T-helper 17 cell (primary cell): ENCODE measurements around the gene HNRNPA3. TPM values are rescaled to one million over a fixed set of nuclear protein-coding genes. Genes with fewer than 3 reads are reported as not detected.

Source experiments
- ATAC-seq: fragments of 150-1000 bp; cut with Tn5 transposase; 2 replicates; pipeline ENCODE4 v1.10.0; 2021; ENCODE audit warnings: mild to moderate bottlenecking, moderate library complexity
- DNase-seq, 3 donors: peaks; one replicate each; pipeline versions ENCODE4 v3.0.0 to v3.0.0-alpha.2; 2020 to 2021
- H3K9me3 ChIP-seq: one replicate; pipeline ENCODE4 v1.7.0; 2013; ENCODE audit warnings: low read length, mild to moderate bottlenecking; ENCODE audit not compliant: control insufficient read depth, poor library complexity, severe bottlenecking
- H3K27ac Mint-ChIP-seq: one replicate; pipeline ENCODE4 v1.8.0; 2022; ENCODE audit warnings: mild to moderate bottlenecking, moderate library complexity, mixed read lengths
- H3K27me3 Mint-ChIP-seq: one replicate; pipeline ENCODE4 v1.8.0; 2022; ENCODE audit warnings: mixed read lengths
- H3K36me3 Mint-ChIP-seq: one replicate; pipeline ENCODE4 v1.8.0; 2022; ENCODE audit warnings: low read depth, mixed read lengths
- H3K4me1 Mint-ChIP-seq: one replicate; pipeline ENCODE4 v1.8.0; 2022; ENCODE audit warnings: mild to moderate bottlenecking, mixed read lengths
- H3K4me3 Mint-ChIP-seq: one replicate; pipeline ENCODE4 v1.8.0; 2022; ENCODE audit warnings: mild to moderate bottlenecking, moderate library complexity, mixed read lengths
- total RNA-seq, 4 donors: library from RNA in 2 of 4; stranded (reverse) in 2 of 4; gene quantifications; one replicate each; pipeline ENCODE4 v1.2.3 and lab custom pipeline; 2022 to 2026

The HNRNPA3 gene
- total RNA-seq = 100 to 1,000 TPM; 179 to 183 TPM
- total RNA-seq (lab: John Stamatoyannopoulos, UW) = 71.5 to 119 reads per million in 2 donors

GRCh38 chr2:177212106-177212890, at the start of gene HNRNPA3:
TSS of gene HNRNPA3 (plus strand) at chr2:177212794. CDS start at chr2:177212800, 6 bp downstream.
- H3K9me3 ChIP-seq = no peaks in the 10 kb centered on the region
- H3K27ac Mint-ChIP-seq = peak within 1 kb of the TSS; percentile 99
- peak; percentile 99 to 100 (median 100) for DNase-seq
- peak within 1 kb of the TSS; percentile 94 for H3K4me3 Mint-ChIP-seq
- H3K36me3 Mint-ChIP-seq = peaks cover 12% of the 10 kb centered on the region
- peak; percentile 85 for ATAC-seq
- peaks cover 27% of the 10 kb centered on the region for H3K4me1 Mint-ChIP-seq
- H3K27me3 Mint-ChIP-seq = no peaks in the 10 kb centered on the region

- H3K9me3 ChIP-seq = no peaks in the 10 kb centered on the region
- ATAC-seq (no peak), DNase-seq (no peak)
- H3K4me3 Mint-ChIP-seq = no peak overlapping the region
- peaks cover 13% of the 10 kb centered on the region for H3K27me3 Mint-ChIP-seq
- H3K4me1 Mint-ChIP-seq = peaks cover 13% of the 10 kb centered on the region
- H3K27ac Mint-ChIP-seq = no peak overlapping the region
- H3K36me3 Mint-ChIP-seq = peaks cover 3% of the 10 kb centered on the region
Observed at GRCh38 chr2:177164131-177164530, 48.5 kb upstream of the HNRNPA3 start.

- ATAC-seq = peak; percentile 81
- Mint-ChIP-seq H3K27ac (no peak overlapping the region), H3K4me3 (no peak overlapping the region), H3K4me1 (peaks cover 16% of the 10 kb centered on the region), H3K36me3 (peaks cover 3% of the 10 kb centered on the region), H3K27me3 (peaks cover 13% of the 10 kb centered on the region)
- peak; percentile 61 to 76 (median 62) for DNase-seq
- no peaks in the 10 kb centered on the region for H3K9me3 ChIP-seq
Observed at GRCh38 chr2:177164584-177165052, 48.0 kb upstream of the HNRNPA3 start.

- peaks cover 16% of the 10 kb centered on the region for H3K4me1 Mint-ChIP-seq
- no peak overlapping the region for H3K4me3 Mint-ChIP-seq
- no peaks in the 10 kb centered on the region for H3K9me3 ChIP-seq
- no peak overlapping the region for H3K27ac Mint-ChIP-seq
- H3K27me3 Mint-ChIP-seq = peaks cover 13% of the 10 kb centered on the region
- no peak for ATAC-seq
- DNase-seq = no peak
- peaks cover 3% of the 10 kb centered on the region for H3K36me3 Mint-ChIP-seq
Observed at GRCh38 chr2:177165061-177165583, 47.5 kb upstream of the HNRNPA3 start.

- H3K27me3 Mint-ChIP-seq = peaks cover 6% of the 10 kb centered on the region
- H3K4me3 Mint-ChIP-seq = peak overlapping the region; percentile 79
- DNase-seq = no peak
- H3K27ac Mint-ChIP-seq = no peak overlapping the region
- peaks cover 16% of the 10 kb centered on the region for H3K4me1 Mint-ChIP-seq
- peak; percentile 61 for ATAC-seq
- no peaks in the 10 kb centered on the region for H3K36me3 Mint-ChIP-seq
- H3K9me3 ChIP-seq = no peaks in the 10 kb centered on the region
Observed at GRCh38 chr2:177165721-177166711, 46.6 kb upstream of the HNRNPA3 start.

GRCh38 chr2:177169810-177170514, 42.6 kb upstream of the HNRNPA3 start:
- H3K9me3 ChIP-seq = no peaks in the 10 kb centered on the region
- no peak for DNase-seq
- Mint-ChIP-seq H3K4me3 (no peak overlapping the region), H3K27me3 (peaks cover 8% of the 10 kb centered on the region), H3K36me3 (no peaks in the 10 kb centered on the region), H3K27ac (no peak overlapping the region), H3K4me1 (peaks cover 14% of the 10 kb centered on the region)
- no peak for ATAC-seq

GRCh38 chr2:177171418-177171865, 41.2 kb upstream of the HNRNPA3 start:
- no peaks in the 10 kb centered on the region for H3K36me3 Mint-ChIP-seq
- no peak for DNase-seq
- H3K4me1 Mint-ChIP-seq = peaks cover 7% of the 10 kb centered on the region
- no peak overlapping the region for H3K27ac Mint-ChIP-seq
- no peak overlapping the region for H3K4me3 Mint-ChIP-seq
- H3K9me3 ChIP-seq = no peaks in the 10 kb centered on the region
- ATAC-seq = no peak
- H3K27me3 Mint-ChIP-seq = peaks cover 19% of the 10 kb centered on the region

- H3K27me3 Mint-ChIP-seq = peaks cover 19% of the 10 kb centered on the region
- ATAC-seq (no peak), DNase-seq (no peak)
- no peaks in the 10 kb centered on the region for H3K36me3 Mint-ChIP-seq
- H3K27ac Mint-ChIP-seq = no peak overlapping the region
- H3K4me1 Mint-ChIP-seq = peaks cover 3% of the 10 kb centered on the region
- H3K4me3 Mint-ChIP-seq = no peak overlapping the region
- no peaks in the 10 kb centered on the region for H3K9me3 ChIP-seq
Observed at GRCh38 chr2:177172034-177172880, 40.3 kb upstream of the HNRNPA3 start.

- no peak for ATAC-seq
- Mint-ChIP-seq H3K27me3 (peaks cover 19% of the 10 kb centered on the region), H3K36me3 (no peaks in the 10 kb centered on the region), H3K4me1 (peaks cover 2% of the 10 kb centered on the region), H3K4me3 (no peak overlapping the region), H3K27ac (peak overlapping the region; percentile 17)
- DNase-seq = no peak
- no peaks in the 10 kb centered on the region for H3K9me3 ChIP-seq
Observed at GRCh38 chr2:177174486-177174885, 38.1 kb upstream of the HNRNPA3 start.

- ATAC-seq (no peak), DNase-seq (no peak)
- no peaks in the 10 kb centered on the region for H3K9me3 ChIP-seq
- H3K27me3 Mint-ChIP-seq = peaks cover 19% of the 10 kb centered on the region
- no peaks in the 10 kb centered on the region for H3K36me3 Mint-ChIP-seq
- no peak overlapping the region for H3K4me3 Mint-ChIP-seq
- H3K4me1 Mint-ChIP-seq = no peaks in the 10 kb centered on the region
- H3K27ac Mint-ChIP-seq = peak overlapping the region; percentile 17
Observed at GRCh38 chr2:177175917-177176668, 36.5 kb upstream of the HNRNPA3 start.

GRCh38 chr2:177178797-177179196, 33.8 kb upstream of the HNRNPA3 start:
- Mint-ChIP-seq H3K27me3 (peaks cover 24% of the 10 kb centered on the region), H3K4me1 (peaks cover 3% of the 10 kb centered on the region), H3K36me3 (no peaks in the 10 kb centered on the region), H3K27ac (no peak overlapping the region), H3K4me3 (no peak overlapping the region)
- no peaks in the 10 kb centered on the region for H3K9me3 ChIP-seq
- ATAC-seq (no peak), DNase-seq (no peak)
